OCI-LY7 (cell line): ENCODE data around the gene SMC6. TPM values are rescaled to one million over a fixed set of nuclear protein-coding genes. Genes with fewer than 3 reads are reported as not detected.

ENCODE experiments used
- BruUV-seq: library from RNA; stranded (reverse); fragments of 400-500 nt; replicated peaks from 2 replicates; lab custom pipeline; 2021; lab: Mats Ljungman, UMichigan
- CTCF ChIA-PET: fragments of 300-600 bp; sonication (Branson Sonifier 250); formaldehyde crosslinking; loops from one replicate; lab custom pipeline; 2022; ENCODE audit warnings: antibody characterized with exemption; ENCODE audit not compliant: unreplicated experiment; lab: Charles Lee
- POLR2A ChIA-PET: fragments of 300-600 bp; sonication (Branson Sonifier 250); formaldehyde crosslinking; loops from one replicate; lab custom pipeline; 2022; ENCODE audit warnings: antibody characterized with exemption; lab: Charles Lee
- DNase-seq: peaks from one replicate; pipeline ENCODE4 v3.0.0-alpha.2; 2015; ENCODE audit warnings: low spot score
- H2AFZ ChIP-seq: fragments of 200-600 bp; sonication (generic), shearing (Covaris generic); 2 replicates; pipeline ENCODE4 v1.6.1; 2014; ENCODE audit warnings: mild to moderate bottlenecking, antibody characterized with exemption, low read length, moderate library complexity
- H3K27ac ChIP-seq: fragments of 200-600 bp; sonication (generic); 2 replicates; pipeline ENCODE4 v1.5.1; 2014; ENCODE audit warnings: mixed run types, low read depth, mild to moderate bottlenecking, moderate library complexity, low read length, inconsistent platforms; ENCODE audit not compliant: poor library complexity, severe bottlenecking
- H3K36me3 ChIP-seq: fragments of 200-600 bp; sonication (generic); 2 replicates; pipeline ENCODE4 v1.6.1; 2014; ENCODE audit warnings: mild to moderate bottlenecking, antibody characterized with exemption, low read length, moderate library complexity, mixed read lengths; ENCODE audit not compliant: insufficient read depth
- H3K4me1 ChIP-seq: fragments of 200-600 bp; sonication (generic); 2 replicates; pipeline ENCODE4 v1.5.1; 2014; ENCODE audit warnings: mild to moderate bottlenecking, low read length; ENCODE audit not compliant: insufficient read depth, poor library complexity, severe bottlenecking
- H3K4me2 ChIP-seq: fragments of 200-600 bp; sonication (generic); 2 replicates; pipeline ENCODE4 v1.6.1; 2014; ENCODE audit warnings: mild to moderate bottlenecking, low read length
- H3K4me3 ChIP-seq: fragments of 200-600 bp; sonication (generic); 2 replicates; pipeline ENCODE4 v1.5.1; 2014; ENCODE audit warnings: mild to moderate bottlenecking, low read depth, low read length; ENCODE audit not compliant: poor library complexity, severe bottlenecking
- H3K79me2 ChIP-seq: fragments of 200-600 bp; sonication (generic); 2 replicates; pipeline ENCODE4 v1.6.1; 2016; ENCODE audit warnings: low read depth, mild to moderate bottlenecking, low read length, moderate library complexity, mixed read lengths; ENCODE audit not compliant: insufficient read depth
- H3K9me2 ChIP-seq: fragments of 200-600 bp; sonication (generic); 2 replicates; pipeline ENCODE4 v1.6.1; 2016; ENCODE audit warnings: mild to moderate bottlenecking, low read length, mixed read lengths; ENCODE audit not compliant: insufficient read depth
- H3K9me3 ChIP-seq: fragments of 200-600 bp; sonication (generic); 2 replicates; pipeline ENCODE4 v1.6.1; 2014; ENCODE audit warnings: mild to moderate bottlenecking, mixed run types, low read length, mixed read lengths
- H4K20me1 ChIP-seq: fragments of 200-600 bp; sonication (generic); 2 replicates; pipeline ENCODE4 v1.6.1; 2014; ENCODE audit warnings: mild to moderate bottlenecking, antibody characterized with exemption, low read length, moderate library complexity, mixed read lengths; ENCODE audit not compliant: insufficient read depth
- EZH2phosphoT487 ChIP-seq: fragments of 200-600 bp; sonication (generic); IDR thresholded peaks from 2 replicates; pipeline ENCODE4 v1.6.1; 2018; ENCODE audit warnings: low read depth, borderline replicate concordance, mild to moderate bottlenecking, mixed run types, antibody characterized with exemption, low read length, moderate library complexity, mixed read lengths
- intact Hi-C: fragments of 100-400 bp; cut with micrococcal nuclease; formaldehyde crosslinking; loops from one replicate; pipeline ENCODE4 v1.10.0; 2022; ENCODE audit not compliant: unreplicated experiment
- total RNA-seq, 2 experiments: library from RNA; depleted of rRNA in 1 of 2; stranded (reverse); fragments of >200 nt in 1 of 2; shearing (Covaris generic) in 1 of 2; gene quantifications; 2 replicates each; pipeline ENCODE4 v1.2.3, GENCODE V29; 2014 to 2022
- TF ChIP-seq, protein P1 (sequence below): fragments of 200-600 bp; sonication (generic); conservative IDR thresholded peaks from 2 replicates; pipeline ENCODE4 v1.5.1; 2014; ENCODE audit warnings: mild to moderate bottlenecking, antibody characterized with exemption, low read length, moderate library complexity, mixed read lengths

The SMC6 gene
- total RNA-seq, 2 experiments from 2014 or later: 37.0 to 62.4 TPM

- intact Hi-C loops: no loop called here
- Histone ChIP-seq H3K79me2 (no peaks in the 10 kb centered on the region), H2AFZ (no peak overlapping the region), H3K27ac (no peak overlapping the region), H4K20me1 (no peaks in the 10 kb centered on the region), H3K36me3 (no peaks in the 10 kb centered on the region), H3K4me2 (no peak overlapping the region), H3K4me3 (no peak overlapping the region), H3K9me3 (no peaks in the 10 kb centered on the region), H3K9me2 (no peaks in the 10 kb centered on the region), H3K4me1 (peaks cover 3% of the 10 kb centered on the region)
- DNase-seq: no peak
- POLR2A ChIA-PET: interaction anchor here (0.5 to 1.5 kb wide), 6 partner anchors 14 to 574 kb away, joined by 3 to 5 read pairs (median 4); partner anchors contain the start of genes GEN1 and SMC6
- BruUV-seq: no TSS peak
- CTCF ChIA-PET: interaction anchor here (1.2 kb wide), 1 partner anchor 16 kb away, joined by 3 read pairs; no protein-coding TSS in a partner anchor
- TF ChIP-seq, protein P1, sequence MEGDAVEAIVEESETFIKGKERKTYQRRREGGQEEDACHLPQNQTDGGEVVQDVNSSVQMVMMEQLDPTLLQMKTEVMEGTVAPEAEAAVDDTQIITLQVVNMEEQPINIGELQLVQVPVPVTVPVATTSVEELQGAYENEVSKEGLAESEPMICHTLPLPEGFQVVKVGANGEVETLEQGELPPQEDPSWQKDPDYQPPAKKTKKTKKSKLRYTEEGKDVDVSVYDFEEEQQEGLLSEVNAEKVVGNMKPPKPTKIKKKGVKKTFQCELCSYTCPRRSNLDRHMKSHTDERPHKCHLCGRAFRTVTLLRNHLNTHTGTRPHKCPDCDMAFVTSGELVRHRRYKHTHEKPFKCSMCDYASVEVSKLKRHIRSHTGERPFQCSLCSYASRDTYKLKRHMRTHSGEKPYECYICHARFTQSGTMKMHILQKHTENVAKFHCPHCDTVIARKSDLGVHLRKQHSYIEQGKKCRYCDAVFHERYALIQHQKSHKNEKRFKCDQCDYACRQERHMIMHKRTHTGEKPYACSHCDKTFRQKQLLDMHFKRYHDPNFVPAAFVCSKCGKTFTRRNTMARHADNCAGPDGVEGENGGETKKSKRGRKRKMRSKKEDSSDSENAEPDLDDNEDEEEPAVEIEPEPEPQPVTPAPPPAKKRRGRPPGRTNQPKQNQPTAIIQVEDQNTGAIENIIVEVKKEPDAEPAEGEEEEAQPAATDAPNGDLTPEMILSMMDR: no peak
- no peak for TF ChIP-seq EZH2phosphoT487
Observed at GRCh38 chr2:17795309-17795708, 41.7 kb upstream of the SMC6 start.

DNA sequence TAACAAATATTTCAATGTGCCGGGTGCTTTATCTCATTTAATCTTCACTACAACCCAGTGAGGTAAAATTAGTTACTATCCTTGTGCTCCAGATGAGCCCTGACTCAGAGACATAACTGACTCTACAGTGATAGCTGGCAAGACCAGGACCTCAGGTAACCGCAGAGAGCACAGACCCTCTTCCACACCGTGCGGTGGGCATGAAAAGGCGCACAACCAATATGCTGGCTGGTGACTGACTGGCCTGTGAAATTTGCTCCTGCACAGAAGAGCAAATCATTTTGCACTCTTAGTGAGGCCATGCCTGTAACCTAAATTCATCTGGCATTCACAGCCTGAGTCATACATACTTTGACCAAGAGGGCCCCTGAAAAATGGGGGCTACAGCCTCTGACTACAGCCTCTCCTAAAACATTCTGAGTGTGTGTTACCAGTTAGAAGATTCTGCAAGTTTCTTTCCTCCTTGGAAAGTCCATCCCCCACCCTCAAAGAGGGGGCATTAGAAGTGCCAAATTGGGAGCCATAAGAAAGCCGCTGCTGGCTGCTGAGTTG is 40.3 kb upstream of the SMC6 start:
- intact Hi-C loops: no loop called here
- POLR2A ChIA-PET: interaction anchor here (0.5 to 2.9 kb wide), 6 partner anchors 10 to 80 kb away, joined by 3 to 9 read pairs (median 4); no protein-coding TSS in a partner anchor
- H3K27ac ChIP-seq: no peak overlapping the region

GRCh38 chr2:17793296-17793695 is 39.7 kb upstream of the SMC6 start:
- Histone ChIP-seq H3K9me3 (no peaks in the 10 kb centered on the region), H3K36me3 (no peaks in the 10 kb centered on the region), H3K4me2 (no peak overlapping the region), H3K4me1 (no peaks in the 10 kb centered on the region), H3K4me3 (no peak overlapping the region), H3K79me2 (no peaks in the 10 kb centered on the region), H4K20me1 (no peaks in the 10 kb centered on the region), H2AFZ (no peak overlapping the region), H3K9me2 (no peaks in the 10 kb centered on the region), H3K27ac (no peak overlapping the region)
- no peak for DNase-seq
- no peak for TF ChIP-seq EZH2phosphoT487
- TF ChIP-seq, protein P1: no peak
- intact Hi-C loops: no loop called here
- ChIA-PET CTCF (no interaction called here), POLR2A (interaction anchor here (0.5 to 2.9 kb wide), 5 partner anchors 10 to 79 kb away, joined by 3 to 9 read pairs (median 4); no protein-coding TSS in a partner anchor)
- no TSS peak for BruUV-seq

More for the DNA sequence above, 40.3 kb upstream of the SMC6 start:
- Histone ChIP-seq H3K9me2 (no peaks in the 10 kb centered on the region), H3K4me3 (no peak overlapping the region), H3K9me3 (no peaks in the 10 kb centered on the region), H3K36me3 (no peaks in the 10 kb centered on the region), H3K4me1 (no peaks in the 10 kb centered on the region), H4K20me1 (no peaks in the 10 kb centered on the region), H3K4me2 (no peak overlapping the region), H2AFZ (no peak overlapping the region), H3K79me2 (no peaks in the 10 kb centered on the region)
- no peak for DNase-seq
- BruUV-seq: no TSS peak
- TF ChIP-seq, protein P1: no peak
- CTCF ChIA-PET: no interaction called here
